Germinal center (tissue), 1 donor: ENCODE measurements around the gene ECE1.
"Not testable (repeated sequence)": the region's sequence is repeated elsewhere in the genome, so short reads cannot be mapped to it uniquely, and the experiment has no call there.

Experiments
- DNase-seq: peaks from one replicate; pipeline ENCODE4 v3.0.0; 2012; ENCODE audit warnings: mixed read lengths, low spot score

Gene ECE1

DNA sequence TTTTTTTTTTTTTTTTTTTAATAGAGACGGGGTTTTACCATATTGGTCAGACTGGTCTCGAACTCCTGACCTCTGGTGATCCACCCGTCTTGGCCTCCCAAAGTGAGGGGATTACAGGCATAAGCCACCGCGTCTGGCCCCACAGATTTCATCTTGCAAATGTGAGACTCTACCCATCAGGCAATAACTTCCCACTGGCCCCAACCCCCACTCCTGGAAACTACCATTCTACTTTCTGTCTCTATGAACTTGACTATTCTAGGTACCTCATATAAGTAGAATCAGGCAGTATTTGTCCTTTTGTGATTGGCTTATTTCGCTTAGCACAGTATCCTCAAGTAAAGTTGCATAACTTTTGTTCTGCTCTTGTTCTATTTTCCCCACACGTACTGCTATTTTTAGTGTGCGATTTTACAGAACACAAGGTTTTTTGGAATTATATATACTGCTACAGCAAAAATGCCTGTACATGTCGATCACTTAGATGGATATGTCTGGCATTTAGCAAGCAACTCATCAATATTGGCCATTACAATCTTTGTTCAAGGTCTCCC, 40.2 kb downstream of the ECE1 start:
- DNase-seq: no peak

DNA sequence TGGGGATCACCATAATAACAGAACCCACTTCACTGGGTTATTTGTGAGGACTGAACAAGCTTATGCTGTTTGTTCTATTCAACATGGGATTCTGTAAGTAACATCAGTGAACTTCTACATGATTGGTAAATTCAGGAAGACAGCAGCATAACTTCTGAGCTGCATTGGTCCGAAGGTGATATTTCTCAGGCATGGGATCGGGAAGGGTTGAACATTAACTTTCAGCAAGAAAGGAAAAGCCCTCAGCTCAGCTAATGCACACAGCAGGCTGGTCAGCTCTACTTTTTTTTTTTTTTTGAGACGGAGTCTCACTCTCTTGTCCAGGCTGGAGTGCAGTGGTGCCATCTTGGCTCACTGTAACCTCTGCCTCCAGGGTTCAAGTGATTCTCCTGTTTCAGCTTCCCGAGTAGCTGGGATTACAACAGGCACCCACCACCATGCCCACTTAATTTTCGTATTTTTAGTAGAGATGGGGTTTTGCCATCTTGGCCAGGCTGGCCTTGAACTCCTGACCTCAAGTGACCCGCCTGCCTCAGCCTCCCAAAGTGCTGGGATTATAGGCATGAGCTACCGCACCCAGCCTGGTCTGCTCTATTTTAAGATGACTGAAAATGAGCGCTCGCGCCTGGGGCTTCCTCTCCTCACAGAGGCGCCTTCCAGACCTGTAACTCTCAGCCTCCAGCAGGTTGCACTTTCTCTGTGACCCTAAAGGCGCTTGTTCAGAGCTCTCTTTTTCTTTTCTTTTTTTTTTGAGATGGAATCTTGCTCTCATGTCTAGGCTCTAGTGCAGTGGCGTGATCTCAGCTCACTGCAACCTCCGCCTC, 42.2 kb downstream of the ECE1 start:
- no peak for DNase-seq

DNA sequence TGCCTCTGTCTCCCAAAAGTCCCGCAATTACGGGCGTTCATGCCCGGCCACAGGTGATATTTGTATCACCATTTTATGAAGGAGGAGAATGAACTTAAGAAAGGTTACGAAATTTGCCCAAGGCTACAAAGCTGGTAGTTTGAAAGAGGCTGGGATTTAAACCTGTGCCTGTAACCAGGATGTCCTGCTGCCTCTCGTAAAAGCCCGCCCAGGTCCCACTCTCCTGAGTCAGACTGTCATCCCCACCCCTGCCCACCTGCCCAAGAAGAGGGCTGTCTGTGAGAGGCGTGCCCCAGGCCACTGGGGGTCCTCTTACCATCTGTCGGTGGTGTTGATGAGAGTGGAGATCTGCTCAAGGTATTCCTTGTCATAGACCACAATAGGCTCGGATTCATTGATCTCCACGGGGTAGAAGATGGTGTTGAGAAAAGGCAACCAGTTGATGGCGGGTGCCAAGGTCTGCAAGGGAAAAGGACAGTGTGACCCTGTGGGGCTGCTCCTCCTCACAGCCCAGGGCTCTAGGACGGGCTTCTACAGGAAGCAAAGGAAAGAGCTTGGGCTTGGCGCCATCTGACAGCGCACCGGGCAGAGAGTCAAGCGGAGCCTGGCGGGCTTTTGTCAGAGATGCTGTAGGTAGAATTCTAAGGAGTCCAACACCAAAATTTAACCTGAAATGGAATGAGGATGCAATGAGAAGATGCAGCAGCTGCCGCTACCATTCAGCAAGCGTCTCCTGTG, 43.2 kb downstream of the ECE1 start:
- no peak for DNase-seq

DNA sequence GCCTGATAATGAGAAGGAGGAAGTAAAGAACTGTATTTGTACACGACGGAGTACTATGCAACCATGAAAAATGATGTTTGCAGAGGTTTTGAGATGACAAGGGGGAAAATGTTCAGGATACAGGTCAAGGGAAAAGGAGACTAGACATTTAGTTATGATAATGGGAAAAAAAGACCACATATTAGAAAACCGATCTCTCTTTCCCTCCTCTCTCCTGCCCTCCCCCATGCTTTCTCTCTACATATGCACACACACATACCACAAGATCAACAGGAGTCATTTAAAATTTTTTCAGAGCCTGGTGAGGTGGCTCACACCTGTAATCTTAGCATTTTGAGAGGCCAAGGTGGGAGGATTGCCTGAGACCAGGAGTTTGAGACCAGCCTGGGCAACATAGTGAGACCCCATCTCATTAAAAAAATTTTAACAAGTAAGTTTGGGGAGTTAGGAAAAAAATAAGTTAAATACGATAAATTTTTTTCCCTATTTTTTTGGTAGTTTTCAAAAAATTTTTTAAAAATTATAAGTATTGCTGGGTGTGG, 44.5 kb downstream of the ECE1 start:
- no peak for DNase-seq

DNA sequence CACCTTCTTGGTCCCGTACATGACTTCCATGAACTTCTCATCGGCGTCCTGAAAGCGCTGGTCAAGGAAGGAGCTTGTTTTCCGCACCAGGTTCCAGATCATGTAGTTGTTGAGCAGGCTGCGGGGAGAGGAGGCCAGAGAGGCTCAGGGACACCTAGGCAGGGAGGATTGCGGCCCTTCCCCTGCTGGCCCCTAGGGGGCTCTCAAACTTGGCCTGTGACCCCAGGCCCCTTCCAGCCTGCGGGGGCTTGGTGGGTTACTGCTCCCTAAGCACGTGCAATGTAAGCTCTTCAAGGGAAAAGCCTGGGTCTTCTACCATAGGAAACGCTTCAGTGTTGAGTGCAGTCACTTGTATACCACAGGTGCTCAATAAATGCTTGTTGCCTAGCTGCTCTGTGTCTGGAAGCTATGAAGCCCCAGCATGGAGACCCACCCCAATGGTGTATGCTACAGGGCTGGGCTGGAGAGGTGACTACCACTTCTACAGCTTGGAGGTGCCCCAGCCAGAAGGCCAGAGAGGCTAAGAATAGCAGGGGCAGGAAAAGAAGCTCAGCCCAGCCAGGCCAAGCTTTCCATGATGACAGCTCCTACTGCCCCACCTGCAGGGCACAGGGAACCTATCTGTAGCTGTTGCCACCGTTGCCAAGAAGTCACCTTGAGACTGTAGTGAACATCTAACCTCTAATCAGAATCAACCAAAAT, 45.1 kb downstream of the ECE1 start:
- peak; percentile 27 for DNase-seq

DNA sequence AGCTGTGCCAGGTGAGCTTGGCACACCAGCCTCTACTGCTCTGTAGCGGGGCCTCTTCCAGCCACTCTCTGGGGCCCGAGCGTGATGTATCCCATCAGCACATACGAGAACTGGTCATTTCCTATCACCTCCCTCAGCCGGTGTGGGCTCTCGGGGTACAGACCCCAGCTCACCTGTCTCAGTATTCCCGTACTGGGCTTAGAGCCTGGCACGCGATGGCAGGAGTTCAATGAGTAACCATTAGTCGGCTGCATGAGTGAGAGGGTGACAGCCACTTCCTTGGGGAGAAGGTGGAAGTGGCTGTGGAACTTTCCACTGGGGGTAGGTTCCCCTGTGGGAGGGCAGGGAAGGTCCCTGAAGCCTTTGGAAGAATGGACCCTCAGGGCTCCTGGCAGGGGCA, 46.1 kb downstream of the ECE1 start:
- no peak for DNase-seq

DNA sequence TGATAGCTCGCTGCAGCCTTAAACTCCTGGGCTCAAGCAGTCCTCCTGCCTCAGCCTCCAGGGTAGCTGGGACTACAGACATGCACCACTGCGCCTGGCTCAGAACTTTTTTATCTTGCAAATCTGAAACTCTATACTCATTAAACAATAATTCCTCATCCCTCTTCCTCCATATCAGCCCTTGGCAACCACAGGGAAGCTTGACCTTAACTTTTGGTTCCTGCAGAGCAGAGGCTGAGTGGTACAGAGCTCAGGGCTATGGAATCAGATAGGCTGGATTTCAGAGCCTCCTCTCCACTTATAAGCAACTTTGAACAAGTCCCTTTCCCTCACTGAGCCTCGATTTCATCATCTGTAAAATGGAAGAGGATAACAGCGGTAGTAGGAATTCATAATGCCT, 47.4 kb downstream of the ECE1 start:
- no peak for DNase-seq

DNA sequence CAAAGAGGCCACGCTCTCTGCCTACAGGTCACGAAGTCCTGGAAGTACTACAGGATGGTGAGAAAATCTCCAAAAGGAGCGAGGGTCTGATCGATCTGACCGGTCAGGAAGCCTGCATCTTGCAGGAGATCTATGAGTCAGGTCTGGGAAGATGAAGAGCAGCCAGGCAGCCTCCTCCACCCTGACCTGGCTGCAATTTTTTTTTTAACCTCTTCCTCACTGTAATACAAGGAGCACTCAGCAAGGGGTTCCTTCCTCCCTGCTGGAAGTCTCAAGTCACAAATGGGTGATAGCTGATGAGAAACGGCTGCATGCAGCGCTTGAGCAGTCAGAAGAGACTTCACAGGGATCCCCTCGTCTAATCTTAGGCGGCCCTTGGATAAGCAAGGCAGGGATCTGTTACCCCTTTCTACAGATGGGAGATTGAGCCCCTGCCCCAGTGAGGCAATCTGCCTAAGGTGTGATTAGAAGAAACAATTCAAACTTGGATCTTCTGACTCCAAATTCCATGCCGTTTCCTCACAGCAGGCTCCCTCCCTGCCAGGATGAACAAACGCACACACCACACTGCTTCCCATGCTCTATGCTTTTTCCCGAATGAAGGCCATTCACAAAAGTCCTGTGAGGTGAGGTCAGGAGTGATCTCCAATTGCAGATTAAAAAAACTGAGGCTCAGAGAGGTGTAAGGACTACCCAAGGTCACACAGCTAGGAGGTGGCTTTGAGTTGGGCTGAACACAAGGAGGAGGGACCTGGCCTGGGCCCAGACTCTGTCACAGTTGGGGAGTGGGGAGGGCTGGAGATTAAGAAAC, 48.3 kb downstream of the ECE1 start:
- DNase-seq: no peak

DNA sequence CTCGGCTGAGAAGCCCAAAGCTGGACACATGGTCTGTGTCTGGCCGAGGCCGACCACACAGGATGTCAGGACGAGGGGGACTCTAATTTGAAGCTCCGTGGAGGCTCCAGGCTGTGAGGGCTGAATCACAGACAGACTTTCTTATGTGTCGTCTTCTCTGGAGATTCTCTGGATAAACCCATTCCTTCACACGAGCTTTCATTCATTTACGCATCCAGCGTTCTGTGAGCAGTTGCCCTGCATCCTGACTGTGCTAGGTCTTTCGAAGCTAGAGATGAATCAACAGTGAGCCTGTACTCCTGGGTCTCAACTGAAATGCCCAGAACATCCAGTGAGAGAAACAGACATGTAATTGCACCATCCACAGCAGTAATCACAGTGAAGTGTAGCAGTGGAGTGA, 49.6 kb downstream of the ECE1 start:
- no peak for DNase-seq

DNA sequence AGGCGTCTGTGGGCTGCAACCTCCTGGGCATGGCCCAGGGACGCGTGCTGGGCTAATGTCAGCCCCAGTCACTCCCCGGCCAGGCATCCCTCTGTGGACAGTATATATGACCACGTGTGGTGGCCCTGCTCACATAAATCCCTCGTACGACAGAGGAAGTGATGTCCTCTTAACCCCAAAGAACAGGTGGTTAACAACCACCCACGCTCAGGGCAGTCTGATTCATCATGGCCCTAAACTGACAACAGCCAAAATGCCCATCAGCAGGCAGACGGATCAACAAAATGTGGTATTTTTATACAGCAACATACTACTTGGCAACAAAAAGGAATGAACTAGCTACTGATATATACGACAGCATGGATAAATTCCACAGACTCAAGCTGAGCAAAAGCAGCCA, 51.0 kb downstream of the ECE1 start:
- DNase-seq: no peak

DNA sequence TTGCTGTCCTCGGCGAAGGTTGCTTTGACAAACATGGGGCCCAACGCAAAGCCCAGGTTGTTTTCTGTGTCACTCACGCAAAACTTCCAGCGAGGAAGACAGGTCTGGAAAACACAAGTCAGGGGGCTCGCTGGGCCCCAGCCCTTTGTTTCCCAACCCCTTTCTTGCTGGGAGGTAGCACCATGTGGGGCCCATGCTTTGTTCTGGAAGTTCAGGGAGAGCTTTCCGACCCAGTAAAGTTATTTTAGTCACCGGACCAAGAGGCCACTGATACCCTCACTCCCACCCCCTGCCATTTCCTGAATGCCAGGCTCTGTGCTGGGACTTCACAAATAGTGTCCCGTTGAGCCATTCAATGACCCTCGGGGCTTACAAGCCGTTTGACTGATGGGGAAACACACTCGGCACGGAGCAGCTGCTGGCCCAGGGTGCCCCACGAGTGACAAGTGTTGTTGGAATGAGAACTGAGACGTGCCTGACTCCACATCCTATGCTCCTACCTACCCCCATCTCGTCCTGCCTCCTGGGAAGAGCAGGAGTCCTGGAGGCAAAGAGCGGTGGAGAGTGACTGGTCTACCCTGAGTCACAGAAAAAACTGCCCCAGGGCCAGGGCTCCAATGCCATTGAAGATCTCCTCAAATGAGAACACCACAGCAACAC, 52.0 kb downstream of the ECE1 start:
- DNase-seq: no peak

DNA sequence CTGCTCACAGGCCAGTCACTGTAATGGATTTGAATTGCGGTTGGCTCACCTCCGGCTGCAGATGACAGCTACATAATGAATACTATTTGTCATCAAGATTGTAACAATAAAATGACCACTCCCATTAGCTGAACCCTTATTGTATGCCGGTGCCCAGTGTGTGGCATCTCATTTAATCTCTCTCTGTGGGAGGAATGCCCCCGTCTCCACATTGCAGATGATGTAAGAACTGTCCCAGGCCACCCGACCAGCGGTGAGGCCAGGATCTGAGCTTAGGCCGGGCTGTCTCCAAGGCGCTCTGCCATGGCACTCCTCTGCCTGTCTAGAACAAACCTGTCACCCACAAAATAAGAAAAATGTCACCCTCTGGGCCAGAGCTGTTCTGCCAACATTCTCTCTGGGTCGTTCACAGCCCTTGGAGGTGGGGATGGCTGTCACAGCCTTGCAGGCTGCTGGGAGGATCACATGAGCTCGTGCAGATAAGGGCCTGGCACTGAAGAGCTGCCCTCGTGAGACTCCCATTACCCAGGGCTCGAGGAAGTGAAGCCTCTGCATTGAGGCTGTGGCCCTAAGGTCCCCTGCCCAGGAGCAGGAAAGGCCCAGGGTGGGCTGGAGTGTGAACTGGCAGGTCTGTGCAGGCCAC, 52.7 kb downstream of the ECE1 start:
- no peak for DNase-seq

DNA sequence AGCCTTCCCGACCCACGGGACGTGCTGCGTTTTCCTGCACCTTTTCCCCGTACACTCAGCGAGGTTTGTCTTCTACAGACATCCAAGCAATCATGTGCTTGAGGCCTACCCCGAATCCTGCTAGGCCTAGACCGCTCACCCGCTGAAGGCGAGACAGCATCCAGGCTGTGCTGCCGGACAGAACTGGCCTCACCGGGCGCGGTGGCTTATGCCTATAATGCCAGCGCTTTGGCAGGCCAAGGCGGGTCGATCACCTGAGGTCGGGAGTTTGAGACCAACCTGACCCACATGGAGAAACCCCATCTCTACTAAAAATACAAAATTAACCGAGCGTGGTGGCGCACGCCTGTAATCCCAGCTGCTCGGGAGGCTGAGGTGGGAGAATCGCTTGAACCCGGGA, 54.1 kb downstream of the ECE1 start:
- DNase-seq: no peak

DNA sequence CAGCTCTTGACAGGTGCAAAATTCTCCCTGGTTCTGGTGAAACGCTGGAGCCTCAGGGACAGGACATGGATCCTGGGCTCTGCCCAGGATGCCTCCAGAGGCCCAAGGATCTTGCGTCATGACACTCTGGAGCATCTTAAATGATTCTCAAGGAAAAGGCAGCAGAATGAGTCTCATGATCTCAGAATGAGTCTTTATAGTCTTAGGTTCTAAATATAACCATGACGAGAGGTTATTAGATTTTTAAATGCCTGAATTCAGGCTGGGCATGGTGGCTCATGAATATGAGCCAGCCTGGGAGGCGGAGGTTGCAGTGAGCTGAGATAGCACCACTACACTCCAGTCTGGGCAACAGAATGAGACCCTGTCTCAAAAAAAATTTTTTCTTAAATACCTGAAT, 55.5 kb downstream of the ECE1 start:
- no peak for DNase-seq

DNA sequence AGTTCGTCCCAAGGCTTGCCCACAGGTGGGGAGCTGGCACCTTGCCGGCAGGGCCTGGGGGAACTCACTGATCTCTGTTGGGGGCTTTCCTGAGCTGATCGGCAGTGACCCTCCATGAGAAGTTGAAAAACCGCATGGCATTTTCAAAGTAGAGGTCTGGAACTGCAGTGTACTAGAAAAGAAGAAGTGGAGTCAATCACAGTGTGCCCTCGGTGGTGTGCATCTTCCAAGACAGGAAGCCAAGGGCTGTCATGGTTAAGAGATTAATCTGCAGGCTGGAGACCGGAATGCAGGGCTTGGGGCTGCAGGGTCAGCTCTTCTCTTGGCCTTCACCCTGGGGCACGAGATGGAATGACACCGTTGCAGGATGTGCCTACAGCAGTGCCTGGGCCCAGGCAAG, 56.8 kb downstream of the ECE1 start:
- no peak for DNase-seq

DNA sequence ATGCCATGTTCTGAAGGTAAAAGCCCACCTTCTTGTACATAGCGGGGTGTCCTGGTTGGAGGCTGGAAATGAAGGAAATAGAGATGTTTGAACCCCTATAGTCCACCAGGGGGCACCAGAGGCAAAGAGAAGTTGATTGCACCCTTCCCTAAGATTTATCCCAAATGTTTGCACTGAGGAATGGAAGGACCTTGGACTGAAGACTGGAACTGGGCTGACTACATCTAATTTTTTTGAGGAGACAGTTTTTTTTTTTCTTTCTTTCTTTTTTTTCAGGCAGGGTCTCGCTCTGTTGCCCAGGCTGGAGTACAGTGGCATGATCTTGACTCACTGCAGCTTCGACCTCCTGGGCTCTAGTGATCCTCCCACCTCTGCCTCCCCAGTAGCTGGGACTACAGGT, 58.2 kb downstream of the ECE1 start:
- peak; percentile 45 for DNase-seq

DNA sequence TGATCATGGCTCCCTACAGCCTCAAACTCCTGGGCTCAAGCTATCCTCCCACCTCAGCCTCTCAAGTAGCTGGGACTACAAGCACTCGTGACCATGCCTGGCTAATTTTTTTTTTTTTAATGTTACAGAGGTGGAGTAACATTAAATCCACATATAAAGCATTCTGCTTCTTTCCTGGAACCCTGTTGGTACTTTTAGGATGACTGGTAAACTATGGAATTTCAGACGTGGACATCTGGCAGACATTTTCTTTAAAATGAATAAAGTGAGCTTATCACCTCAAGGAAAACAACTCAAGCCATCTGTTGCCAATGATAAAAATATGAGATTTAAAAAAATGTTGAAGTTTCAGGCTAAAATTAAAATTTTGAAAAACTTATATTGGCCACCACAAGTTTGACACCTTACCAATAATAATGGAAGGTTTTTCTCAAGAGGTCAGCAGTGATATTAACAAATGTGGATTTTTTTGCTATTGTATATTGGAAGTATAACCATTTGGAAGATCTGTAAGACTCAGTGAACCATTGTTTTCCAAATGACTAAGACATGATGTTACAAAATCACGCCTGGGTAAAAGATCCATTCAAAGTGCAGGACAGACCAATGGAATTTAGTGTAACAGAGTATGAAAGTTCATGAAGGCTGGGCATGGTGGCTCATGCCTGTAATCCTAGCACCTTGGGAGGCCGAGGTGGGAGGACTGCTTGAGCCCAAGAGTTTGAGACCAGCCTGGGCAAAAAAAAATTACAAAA, 60.8 kb downstream of the ECE1 start:
- no peak for DNase-seq

DNA sequence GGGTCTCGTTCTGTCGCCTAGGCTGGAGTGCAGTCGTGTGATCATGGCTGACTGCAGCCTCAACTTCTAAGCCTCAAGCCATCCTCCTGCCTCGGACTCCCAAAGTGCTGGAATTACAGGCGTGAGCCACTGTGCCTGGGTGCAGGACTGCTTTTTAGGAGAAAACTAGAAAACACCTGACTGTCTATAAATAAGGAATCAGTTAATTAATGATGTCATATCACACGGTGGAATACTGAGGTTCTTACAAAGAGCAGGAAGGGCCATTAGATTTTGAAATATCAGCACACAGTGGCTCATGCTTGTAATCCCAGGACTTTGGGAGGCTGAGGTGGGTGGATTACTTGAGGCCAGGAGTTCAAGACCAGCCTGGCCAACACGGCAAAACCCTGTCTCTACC, 62.0 kb downstream of the ECE1 start:
- DNase-seq: not testable (repeated sequence)

DNA sequence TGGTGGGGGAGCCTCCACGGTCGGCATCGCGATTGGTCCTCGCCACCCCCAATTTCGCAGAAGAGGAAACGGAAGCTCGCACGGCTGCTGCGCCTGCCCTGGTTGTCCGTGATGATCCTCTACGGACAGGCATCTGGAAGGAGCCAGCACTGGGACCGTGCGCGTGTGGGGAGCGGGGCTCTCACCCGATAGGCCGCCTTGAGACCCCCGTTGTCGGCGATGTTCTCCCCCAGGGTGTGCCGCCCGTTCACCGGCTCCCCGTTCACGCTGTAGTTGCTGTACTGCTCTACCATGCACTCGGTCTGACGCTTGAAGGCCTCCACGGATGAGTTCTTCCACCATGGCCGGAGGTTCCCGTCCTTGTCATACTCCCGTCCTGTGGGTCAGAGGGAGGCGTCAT, 65.2 kb downstream of the ECE1 start:
- no peak for DNase-seq

DNA sequence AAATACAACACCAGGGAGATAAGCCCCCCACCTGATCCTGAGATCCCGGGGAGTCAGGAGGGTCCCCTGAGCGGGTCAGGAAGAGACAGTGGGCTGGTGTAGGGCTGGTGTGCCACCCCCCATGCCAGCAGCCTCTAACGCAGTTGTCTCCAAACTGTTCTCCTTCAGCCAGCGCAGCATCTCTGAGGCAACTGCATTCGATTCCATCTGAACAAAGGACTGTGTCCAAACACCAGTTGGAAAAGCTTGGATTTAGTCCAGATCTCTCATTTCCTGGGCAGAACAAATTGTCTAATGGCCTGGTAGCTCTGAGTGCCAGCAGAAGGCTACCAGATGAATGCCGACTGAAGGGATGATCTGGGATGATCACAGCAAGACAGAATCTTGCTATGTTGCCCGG, 69.4 kb downstream of the ECE1 start:
- no peak for DNase-seq
